Dendritic cell treated with granulocyte-macrophage colony-stimulating factor and Interleukin-4, amounts not matched to agents 40 ng/mL and 50 ng/mL, for 4 days (primary cell): Measurements from ENCODE around the gene GADD45GIP1.
"Not testable (repeated sequence)": the region's sequence is repeated elsewhere in the genome, so short reads cannot be mapped to it uniquely, and the experiment has no call there.

ENCODE experiments used
- H3K27ac Mint-ChIP-seq: one replicate; pipeline ENCODE4 v1.8.0; 2022; ENCODE audit warnings: mild to moderate bottlenecking, mixed read lengths
- H3K27me3 Mint-ChIP-seq: one replicate; pipeline ENCODE4 v1.8.0; 2022; ENCODE audit warnings: mild to moderate bottlenecking, mixed read lengths
- H3K36me3 Mint-ChIP-seq: one replicate; pipeline ENCODE4 v1.8.0; 2022; ENCODE audit warnings: low read depth, mixed read lengths
- H3K4me1 Mint-ChIP-seq: one replicate; pipeline ENCODE4 v1.8.0; 2022; ENCODE audit warnings: low read depth, mixed read lengths
- H3K4me3 Mint-ChIP-seq: one replicate; pipeline ENCODE4 v1.8.0; 2022; ENCODE audit warnings: mild to moderate bottlenecking, moderate library complexity, mixed read lengths
- H3K9me3 Mint-ChIP-seq: one replicate; pipeline ENCODE4 v1.8.0; 2022; ENCODE audit warnings: mixed read lengths
- intact Hi-C: fragments of 100-400 bp; cut with micrococcal nuclease; formaldehyde crosslinking; loops from one replicate; pipeline ENCODE4 v1.15.0; 2022

GADD45GIP1 gene

DNA sequence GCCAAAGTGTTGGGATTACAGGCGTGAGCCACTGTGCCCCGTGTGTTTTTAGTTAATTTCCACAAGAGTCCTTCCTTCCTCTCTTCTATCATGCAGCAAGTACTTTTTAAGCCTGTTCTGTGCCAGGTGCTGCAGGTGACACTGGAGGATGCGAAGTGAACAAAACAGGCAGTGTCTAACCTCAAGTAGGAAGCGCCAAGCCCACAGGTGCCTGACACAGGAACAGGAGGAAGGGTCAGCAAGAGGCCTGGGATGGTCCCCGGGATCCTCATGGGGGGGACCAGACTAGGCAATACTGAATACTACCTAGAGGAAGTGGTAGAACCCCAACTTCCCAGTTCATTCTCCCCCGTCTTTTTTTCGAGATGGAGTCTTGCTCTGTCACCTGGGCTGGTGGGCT, 20.4 kb downstream of the GADD45GIP1 start:
- Mint-ChIP-seq H3K27me3 (no peaks in the 10 kb centered on the region), H3K9me3 (no peaks in the 10 kb centered on the region), H3K27ac (peak overlapping the region; percentile 95), H3K4me3 (peak overlapping the region; percentile 94), H3K4me1 (peaks cover 65% of the 10 kb centered on the region), H3K36me3 (peaks cover 46% of the 10 kb centered on the region)
- intact Hi-C loops: no loop called here

DNA sequence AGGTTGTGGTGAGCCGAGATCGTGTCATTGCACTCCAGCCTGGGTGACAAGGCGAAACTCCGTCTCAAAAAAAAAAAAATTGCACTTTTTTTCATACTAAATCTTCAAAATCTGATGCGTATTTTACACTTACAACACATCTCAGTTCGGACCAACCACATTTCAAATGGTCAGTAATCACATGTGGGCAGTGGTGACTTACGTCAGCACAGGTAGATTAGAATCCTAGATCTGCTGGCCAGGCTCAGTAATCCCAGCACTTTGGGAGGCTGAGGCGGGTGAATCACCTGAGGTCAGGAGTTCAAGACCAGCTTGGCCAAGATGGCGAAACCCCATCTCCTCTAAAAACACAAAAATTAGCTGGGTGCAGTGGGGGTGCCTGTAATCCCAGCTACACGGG, 22.0 kb downstream of the GADD45GIP1 start:
- Mint-ChIP-seq H3K9me3 (no peaks in the 10 kb centered on the region), H3K27ac (no peak overlapping the region), H3K4me1 (peaks cover 59% of the 10 kb centered on the region)

DNA sequence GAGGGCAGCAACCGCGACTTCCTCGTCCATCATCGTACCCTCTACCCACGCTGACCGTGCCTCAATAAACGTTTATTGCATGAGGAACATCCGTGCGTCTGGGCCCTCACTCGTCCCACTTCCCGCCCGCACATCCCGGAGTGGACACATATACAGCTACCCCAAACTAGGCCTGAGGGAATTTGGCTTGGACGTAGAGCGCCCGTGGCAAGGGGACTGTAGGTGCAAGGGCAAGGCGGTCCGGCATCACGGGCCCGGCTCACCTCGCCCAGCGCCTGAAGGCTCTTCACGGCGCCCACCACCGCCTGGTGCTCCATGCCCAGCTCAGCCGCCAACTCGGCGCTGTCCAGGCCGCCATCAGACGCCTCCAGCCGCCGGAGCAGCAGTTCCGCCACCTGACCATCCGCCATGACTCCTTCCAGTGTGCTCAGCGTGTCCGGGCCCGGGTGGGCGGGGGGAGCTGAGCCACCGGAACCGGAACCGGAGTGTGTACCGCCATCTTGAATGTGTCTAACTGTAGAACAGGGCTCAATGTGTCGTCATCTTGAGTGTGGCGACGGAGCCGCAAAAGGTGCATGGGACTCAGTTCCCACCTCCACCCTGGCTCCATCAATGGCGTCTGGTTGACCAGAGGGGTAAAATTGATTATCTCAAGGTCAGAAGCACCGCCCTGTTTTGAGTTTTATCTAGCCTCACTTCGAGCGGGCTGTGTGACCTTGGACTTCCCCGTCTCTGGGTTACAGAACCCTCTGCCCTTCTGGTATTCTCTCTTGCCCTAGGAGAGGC, 23.5 kb downstream of the GADD45GIP1 start, which contains the start of gene FARSA:
TSS of gene FARSA (minus strand) at position 425 of the 786 bp plus-strand sequence. CDS start at position 410, 15 bp downstream.
- H3K9me3 Mint-ChIP-seq: no peaks in the 10 kb centered on the region
- H3K27me3 Mint-ChIP-seq: no peaks in the 10 kb centered on the region
- H3K36me3 Mint-ChIP-seq: peaks cover 43% of the 10 kb centered on the region
- intact Hi-C loops: loop anchor here (2.0 kb wide), 1 partner anchor 15 kb away; the partner anchor contains the start of gene SYCE2
- H3K4me3 Mint-ChIP-seq: peak within 1 kb of the TSS; percentile 96
- peaks cover 51% of the 10 kb centered on the region for H3K4me1 Mint-ChIP-seq
- peak within 1 kb of the TSS; percentile 93 for H3K27ac Mint-ChIP-seq

More for the DNA sequence above, 22.0 kb downstream of the GADD45GIP1 start:
- Mint-ChIP-seq H3K4me3 (no peak overlapping the region), H3K27me3 (no peaks in the 10 kb centered on the region), H3K36me3 (peaks cover 43% of the 10 kb centered on the region)
- intact Hi-C loops: no loop called here

GRCh38 chr19:12932392-12933286, 24.4 kb downstream of the GADD45GIP1 start:
- Mint-ChIP-seq H3K27me3 (no peaks in the 10 kb centered on the region), H3K4me1 (peaks cover 47% of the 10 kb centered on the region), H3K9me3 (no peaks in the 10 kb centered on the region), H3K36me3 (peaks cover 49% of the 10 kb centered on the region), H3K27ac (peak overlapping the region; percentile 93), H3K4me3 (peak overlapping the region; percentile 96)
- intact Hi-C loops: loop anchor here (2.0 kb wide), 1 partner anchor 14 kb away; the partner anchor contains the start of gene SYCE2

DNA sequence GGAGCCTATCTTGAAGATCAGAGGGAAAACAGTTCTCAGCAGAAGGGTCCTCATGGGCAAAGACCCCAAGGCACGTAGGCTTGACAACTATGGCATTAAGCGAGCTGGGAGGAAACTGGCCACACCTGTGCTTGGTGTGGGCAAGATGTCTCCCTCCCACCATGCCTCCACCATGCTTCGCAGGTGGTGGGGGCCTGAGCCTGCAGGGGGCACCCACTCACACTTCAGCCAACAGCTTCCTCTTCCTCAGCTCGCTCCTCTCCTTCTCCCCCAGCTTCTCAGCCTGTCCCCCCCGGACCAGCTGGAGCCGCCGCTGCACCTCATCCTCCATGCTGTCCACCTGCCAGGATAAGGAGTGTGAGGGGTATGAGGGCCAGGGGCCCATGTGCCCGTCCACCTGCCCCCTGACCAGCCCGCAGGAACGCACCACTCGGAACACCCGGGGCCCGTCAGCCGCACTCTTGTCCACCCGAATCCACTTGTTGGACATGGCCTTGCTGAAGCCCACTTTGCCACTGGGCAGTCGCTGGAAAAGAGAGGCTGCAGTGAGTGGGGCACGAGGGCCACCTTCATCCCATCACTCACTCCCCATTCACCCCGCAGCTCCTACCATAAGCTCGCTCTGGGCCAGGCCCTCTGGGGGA, 26.9 kb downstream of the GADD45GIP1 start:
- no peaks in the 10 kb centered on the region for H3K27me3 Mint-ChIP-seq
- H3K27ac Mint-ChIP-seq: no peak overlapping the region
- intact Hi-C loops: no loop called here
- H3K4me3 Mint-ChIP-seq: no peak overlapping the region
- peaks cover 74% of the 10 kb centered on the region for H3K36me3 Mint-ChIP-seq
- H3K4me1 Mint-ChIP-seq: peaks cover 34% of the 10 kb centered on the region
- no peaks in the 10 kb centered on the region for H3K9me3 Mint-ChIP-seq

DNA sequence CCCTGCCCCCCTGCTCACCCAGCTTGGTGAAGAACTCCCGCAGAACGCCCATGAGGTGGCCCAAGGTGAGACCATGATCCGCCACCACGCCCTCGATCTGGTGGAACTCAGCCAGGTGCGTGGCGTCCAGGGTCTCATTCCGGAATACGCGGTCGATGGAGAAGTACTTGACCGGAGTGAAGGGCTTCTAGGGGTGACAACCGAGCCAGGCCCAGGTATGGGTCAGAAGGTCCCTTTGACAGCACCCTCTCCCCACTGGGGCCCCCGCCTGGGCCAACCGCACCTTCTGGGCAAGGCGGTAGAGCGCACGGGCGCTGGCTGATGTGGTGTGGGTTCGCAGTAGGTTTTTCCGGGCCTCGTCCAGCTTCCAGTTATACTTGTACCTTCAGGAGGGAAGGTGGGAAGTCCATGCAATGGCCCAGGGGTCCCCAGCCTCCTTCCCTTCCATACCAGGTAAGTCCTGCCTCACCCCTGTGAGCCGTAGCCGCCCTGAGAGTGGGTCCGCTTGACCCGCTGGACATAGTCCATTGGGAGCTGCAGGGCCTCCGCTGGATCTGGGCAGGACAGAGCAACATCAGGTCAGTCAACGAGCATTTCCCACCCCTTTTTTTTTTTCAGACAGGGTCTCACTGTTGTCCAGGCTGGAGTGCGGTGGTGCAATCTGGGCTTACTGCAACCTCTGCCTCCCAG, 32.3 kb downstream of the GADD45GIP1 start:
- Mint-ChIP-seq H3K36me3 (peaks cover 87% of the 10 kb centered on the region), H3K4me3 (no peak overlapping the region), H3K27me3 (no peaks in the 10 kb centered on the region), H3K4me1 (no peaks in the 10 kb centered on the region), H3K9me3 (no peaks in the 10 kb centered on the region), H3K27ac (no peak overlapping the region)
- intact Hi-C loops: no loop called here

DNA sequence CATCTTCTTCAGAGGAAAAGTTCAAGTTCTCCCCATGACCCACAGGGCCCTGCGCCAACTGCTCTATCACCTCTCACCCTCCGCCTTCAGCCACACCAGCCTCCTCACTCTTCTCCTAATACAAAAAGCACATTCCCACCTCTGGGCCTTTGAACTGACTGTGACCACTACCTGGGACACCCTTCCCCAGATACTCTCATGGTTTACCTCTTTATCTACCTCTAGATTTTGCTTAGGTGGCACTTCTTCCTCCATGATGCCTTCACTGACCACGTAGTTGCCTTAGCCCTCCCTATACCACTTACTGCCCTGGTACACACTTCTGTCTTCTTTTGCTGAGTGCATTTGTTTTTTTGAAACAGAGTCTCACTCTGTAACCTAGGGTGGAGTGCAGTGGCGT, 34.1 kb downstream of the GADD45GIP1 start:
- Mint-ChIP-seq H3K27ac (no peak overlapping the region), H3K27me3 (no peaks in the 10 kb centered on the region), H3K4me1 (peaks cover 16% of the 10 kb centered on the region), H3K4me3 (no peak overlapping the region), H3K36me3 (peaks cover 69% of the 10 kb centered on the region), H3K9me3 (no peaks in the 10 kb centered on the region)
- intact Hi-C loops: no loop called here

- Mint-ChIP-seq H3K27me3 (no peaks in the 10 kb centered on the region), H3K36me3 (peaks cover 50% of the 10 kb centered on the region), H3K4me1 (peaks cover 17% of the 10 kb centered on the region), H3K27ac (peak overlapping the region; percentile 83), H3K4me3 (no peak overlapping the region), H3K9me3 (no peaks in the 10 kb centered on the region)
- intact Hi-C loops: no loop called here
Measured at GRCh38 chr19:12921047-12921446, 36.0 kb downstream of the GADD45GIP1 start.

DNA sequence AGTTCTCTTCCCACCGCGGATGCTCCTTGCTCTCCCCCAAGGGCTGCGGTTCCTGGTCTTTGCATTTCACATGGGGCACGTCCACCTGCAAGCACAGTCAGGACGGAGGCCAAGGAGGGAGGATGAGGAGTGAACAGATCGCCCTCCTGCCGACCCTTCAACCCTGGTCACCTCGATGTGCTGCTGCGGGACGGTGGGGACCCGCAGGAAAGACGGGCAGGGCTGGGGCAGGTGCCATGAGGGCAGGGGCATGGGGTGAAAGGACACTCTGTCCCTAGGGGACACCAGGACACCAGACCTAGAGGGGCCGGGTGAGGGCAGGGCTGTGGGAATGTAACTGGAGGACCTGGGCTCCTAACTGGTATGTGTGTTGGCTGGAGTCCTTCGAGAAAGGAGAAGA, 38.8 kb downstream of the GADD45GIP1 start:
- Mint-ChIP-seq H3K27me3 (no peaks in the 10 kb centered on the region), H3K4me1 (peaks cover 30% of the 10 kb centered on the region), H3K36me3 (peaks cover 22% of the 10 kb centered on the region), H3K4me3 (peak overlapping the region; percentile 38), H3K9me3 (no peaks in the 10 kb centered on the region), H3K27ac (peak overlapping the region; percentile 83)
- intact Hi-C loops: loop anchor here (2.0 kb wide), 1 partner anchor 15 kb away; the partner anchor contains the start of gene FARSA

DNA sequence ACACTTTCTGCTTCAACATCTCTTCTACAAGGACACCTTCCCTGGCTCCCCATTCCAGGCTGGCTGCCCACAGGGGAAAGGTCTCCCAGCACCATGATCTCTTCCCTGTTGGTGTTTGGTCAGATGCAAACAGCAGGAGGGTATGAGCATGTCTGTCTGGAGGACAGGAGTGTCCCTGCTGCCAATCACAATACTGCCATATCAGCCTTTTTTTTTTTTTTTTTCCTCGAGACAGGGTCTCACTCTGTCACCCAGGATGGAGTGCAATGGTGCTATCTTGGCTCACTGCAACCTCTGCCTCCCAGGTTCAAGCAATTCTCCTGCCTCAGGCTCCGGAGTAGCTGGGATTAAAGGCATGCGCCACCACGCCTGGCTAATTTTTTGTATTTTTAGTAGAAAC, 41.2 kb downstream of the GADD45GIP1 start:
- H3K36me3 Mint-ChIP-seq, H3K27me3 Mint-ChIP-seq, H3K4me3 Mint-ChIP-seq, H3K27ac Mint-ChIP-seq, H3K9me3 Mint-ChIP-seq, intact Hi-C loops: not testable (repeated sequence)
- H3K4me1 Mint-ChIP-seq: peaks cover 41% of the 10 kb centered on the region

- no peaks in the 10 kb centered on the region for H3K27me3 Mint-ChIP-seq
- no peak overlapping the region for H3K4me3 Mint-ChIP-seq
- no peaks in the 10 kb centered on the region for H3K9me3 Mint-ChIP-seq
- intact Hi-C loops: no loop called here
- peaks cover 37% of the 10 kb centered on the region for H3K4me1 Mint-ChIP-seq
- no peaks in the 10 kb centered on the region for H3K36me3 Mint-ChIP-seq
- peak overlapping the region; percentile 71 for H3K27ac Mint-ChIP-seq
Measured at GRCh38 chr19:12913851-12914690, 43.0 kb downstream of the GADD45GIP1 start.

DNA sequence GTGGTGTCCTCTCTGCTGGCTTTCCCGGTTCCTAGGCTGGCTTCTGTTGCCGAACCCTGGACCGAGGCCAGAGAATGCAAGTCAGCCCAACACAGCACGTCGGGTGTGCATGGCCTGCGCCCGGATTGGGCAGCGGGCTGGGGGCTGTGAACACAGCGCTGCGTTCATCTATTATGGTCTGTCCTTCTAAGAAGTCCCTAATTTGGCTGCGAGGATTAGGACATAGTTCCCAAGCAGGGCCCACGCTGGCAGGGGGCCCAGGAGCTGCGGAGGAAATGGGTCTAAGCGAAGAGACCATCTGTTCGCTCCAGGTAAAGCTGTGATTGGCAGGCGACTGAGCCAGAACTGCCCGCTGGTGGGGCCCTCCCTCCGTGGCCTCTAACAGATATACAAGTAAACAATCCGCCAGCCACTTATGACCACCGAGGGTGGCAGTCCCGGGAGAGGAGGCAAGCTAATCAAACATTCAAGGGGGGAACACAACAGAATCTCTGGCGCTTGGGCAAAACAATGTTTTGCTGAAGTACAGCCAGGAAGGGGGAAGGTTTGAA, 43.9 kb downstream of the GADD45GIP1 start:
- peaks cover 27% of the 10 kb centered on the region for H3K4me1 Mint-ChIP-seq
- peak overlapping the region; percentile 56 for H3K27ac Mint-ChIP-seq
- no peaks in the 10 kb centered on the region for H3K36me3 Mint-ChIP-seq
- no peak overlapping the region for H3K4me3 Mint-ChIP-seq
- intact Hi-C loops: no loop called here
- H3K9me3 Mint-ChIP-seq: no peaks in the 10 kb centered on the region
- no peaks in the 10 kb centered on the region for H3K27me3 Mint-ChIP-seq
